GM23338 (cell line): Measurements from ENCODE around the gene HOXD8. TPM values are rescaled to one million over a fixed set of nuclear protein-coding genes. Genes with fewer than 3 reads are reported as not detected.

Experiments used
- ATAC-seq: fragments of 200-7000 bp; cut with Tn5 transposase; 3 replicates; pipeline ENCODE4 v1.9.1; 2020
- DNase-seq: peaks from one replicate; pipeline ENCODE4 v3.0.0-alpha.2; 2015; ENCODE audit warnings: low spot score
- H2AFZ ChIP-seq: fragments of 200-600 bp; sonication (generic); 2 replicates; pipeline ENCODE4 v1.8.0; 2016; ENCODE audit warnings: antibody characterized with exemption, mild to moderate bottlenecking, moderate library complexity
- H3F3A ChIP-seq: fragments of 200-600 bp; sonication (generic); replicated peaks from 2 replicates; pipeline ENCODE4 v1.8.0; 2017; ENCODE audit warnings: antibody characterized with exemption, mixed run types, low read depth
- H3K27ac ChIP-seq: fragments of 200-600 bp; sonication (generic); 2 replicates; pipeline ENCODE4 v1.6.1; 2016; ENCODE audit warnings: low read depth
- H3K27me3 ChIP-seq: fragments of 200-600 bp; sonication (generic); 2 replicates; pipeline ENCODE4 v1.8.0; 2016; ENCODE audit warnings: mild to moderate bottlenecking, mixed run types, moderate library complexity; ENCODE audit not compliant: insufficient read depth
- H3K36me3 ChIP-seq: fragments of 200-600 bp; sonication (generic); 2 replicates; pipeline ENCODE4 v1.8.0; 2016; ENCODE audit warnings: mild to moderate bottlenecking; ENCODE audit not compliant: insufficient read depth
- H3K4me1 ChIP-seq: fragments of 200-600 bp; sonication (generic); 2 replicates; pipeline ENCODE4 v1.8.0; 2016; ENCODE audit warnings: mild to moderate bottlenecking, moderate library complexity; ENCODE audit not compliant: insufficient read depth
- H3K4me2 ChIP-seq: fragments of 200-600 bp; sonication (generic); 2 replicates; pipeline ENCODE4 v1.7.1; 2017; ENCODE audit warnings: mixed run types
- H3K4me3 ChIP-seq: fragments of 200-600 bp; sonication (generic); 2 replicates; pipeline ENCODE4 v1.6.1; 2016; ENCODE audit warnings: mixed run types
- H3K79me2 ChIP-seq: fragments of 200-600 bp; sonication (generic); replicated peaks from 2 replicates; pipeline ENCODE4 v1.8.0; 2017; ENCODE audit warnings: mild to moderate bottlenecking; ENCODE audit not compliant: insufficient read depth
- H3K9me2 ChIP-seq: fragments of 200-600 bp; sonication (generic); 2 replicates; pipeline ENCODE4 v1.8.0; 2017; ENCODE audit not compliant: insufficient read depth
- H4K20me1 ChIP-seq: fragments of 200-600 bp; sonication (generic); replicated peaks from 2 replicates; pipeline ENCODE4 v1.8.0; 2017; ENCODE audit warnings: mild to moderate bottlenecking; ENCODE audit not compliant: insufficient read depth
- H3K27ac Mint-ChIP-seq: 2 replicates; pipeline ENCODE4 v1.8.0; 2020; ENCODE audit warnings: inconsistent platforms, mild to moderate bottlenecking, moderate library complexity, mixed read lengths
- H3K27me3 Mint-ChIP-seq: 3 replicates; pipeline ENCODE4 v1.8.0; 2022; ENCODE audit warnings: low read depth, mild to moderate bottlenecking, moderate library complexity, mixed read lengths, inconsistent platforms; ENCODE audit not compliant: insufficient read depth, poor library complexity
- H3K36me3 Mint-ChIP-seq: 3 replicates; pipeline ENCODE4 v1.8.0; 2021; ENCODE audit warnings: low read depth, mild to moderate bottlenecking, inconsistent platforms, moderate library complexity, mixed read lengths
- H3K4me1 Mint-ChIP-seq: 3 replicates; pipeline ENCODE4 v1.8.0; 2020; ENCODE audit warnings: mild to moderate bottlenecking, inconsistent platforms, mixed read lengths
- H3K4me3 Mint-ChIP-seq: 3 replicates; pipeline ENCODE4 v1.8.0; 2021; ENCODE audit warnings: moderate library complexity, mild to moderate bottlenecking, inconsistent platforms, mixed read lengths
- H3K9me3 Mint-ChIP-seq: 3 replicates; pipeline ENCODE4 v1.8.0; 2020; ENCODE audit warnings: moderate library complexity, mild to moderate bottlenecking, inconsistent platforms, mixed read lengths
- CREB1 ChIP-seq: fragments of 250-450 bp; sonication (Bioruptor Pico); IDR thresholded peaks from 2 replicates; pipeline ENCODE4 v1.5.0; 2020; ENCODE audit warnings: low read depth, mild to moderate bottlenecking, moderate library complexity
- CTCF ChIP-seq, 2 experiments: fragments of 200-600 bp in 1 of 2; sonication (generic) in 1 of 2; conservative IDR thresholded peaks; 2 replicates each; pipeline versions ENCODE4 v1.5.1 to v1.6.1; 2016 to 2017; ENCODE audit warnings: antibody characterized with exemption in 2 of 2, low read depth in 2 of 2, mild to moderate bottlenecking in 2 of 2, moderate library complexity in 1 of 2
- ETS1 ChIP-seq: IDR thresholded peaks from 2 replicates; pipeline ENCODE4 v1.6.1; 2016; ENCODE audit warnings: antibody characterized with exemption
- EZH2 ChIP-seq: fragments of 200-600 bp; sonication (generic); IDR thresholded peaks from one replicate; pipeline ENCODE4 v1.8.0; 2017; ENCODE audit warnings: antibody characterized with exemption, mild to moderate bottlenecking, low read depth; ENCODE audit not compliant: unreplicated experiment
- EZH2phosphoT487 ChIP-seq: fragments of 200-600 bp; sonication (generic); IDR thresholded peaks from one replicate; pipeline ENCODE4 v1.8.1; 2018; ENCODE audit warnings: antibody characterized with exemption; ENCODE audit not compliant: unreplicated experiment
- JUNB ChIP-seq: IDR thresholded peaks from one replicate; pipeline ENCODE4 v1.6.1; 2016; ENCODE audit warnings: antibody characterized with exemption; ENCODE audit not compliant: unreplicated experiment
- NANOG ChIP-seq: IDR thresholded peaks from 2 replicates; pipeline ENCODE4 v1.6.1; 2016; ENCODE audit warnings: antibody characterized with exemption, borderline replicate concordance
- POLR2AphosphoS5 ChIP-seq: IDR thresholded peaks from 2 replicates; pipeline ENCODE4 v1.6.1; 2016; ENCODE audit warnings: antibody characterized with exemption, low read depth
- REST ChIP-seq: IDR thresholded peaks from one replicate; pipeline ENCODE4 v1.6.1; 2018; ENCODE audit warnings: antibody characterized with exemption; ENCODE audit not compliant: unreplicated experiment
- STAT1 ChIP-seq: IDR thresholded peaks from one replicate; pipeline ENCODE4 v1.6.1; 2016; ENCODE audit warnings: antibody characterized with exemption; ENCODE audit not compliant: unreplicated experiment
- ZNF114 ChIP-seq: fragments of 250-450 bp; sonication (Bioruptor Pico); IDR thresholded peaks from 2 replicates; pipeline ENCODE4 v1.5.0; 2020; ENCODE audit warnings: mild to moderate bottlenecking, moderate library complexity
- ZNF331 ChIP-seq: fragments of 250-450 bp; sonication (Bioruptor Pico); IDR thresholded peaks from 2 replicates; pipeline ENCODE4 v1.5.0; 2020; ENCODE audit warnings: low read depth, mild to moderate bottlenecking, moderate library complexity
- ZNF462 ChIP-seq: fragments of 250-450 bp; sonication (Bioruptor Pico); IDR thresholded peaks from 2 replicates; pipeline ENCODE4 v1.5.0; 2020; ENCODE audit warnings: mild to moderate bottlenecking, moderate library complexity
- polyA plus RNA-seq: library from polyadenylated mRNA; unstranded; fragments of >200 nt; fragmentation: Nextera tagmentation; extraction: Ambion mirVana; gene quantifications from 2 replicates; pipeline ENCODE4 v1.2.1, GENCODE V29; 2016
- total RNA-seq: library from RNA; depleted of rRNA; stranded (reverse); fragments of >200 nt; shearing (Covaris generic); gene quantifications from 2 replicates; pipeline ENCODE4 v1.2.3, GENCODE V29; 2014

Gene HOXD8
- total and polyA plus RNA-seq, 2 experiments from 2014 or later: not detected

GRCh38 chr2:176088048-176088936 is 41.2 kb upstream of the HOXD8 start:
- Histone ChIP-seq H3K36me3 (no peaks in the 10 kb centered on the region), H3K4me3 (peak overlapping the region; percentile 50), H3K4me1 (peaks cover 42% of the 10 kb centered on the region), H3K27me3 (peaks cover 99% of the 10 kb centered on the region), H3K9me2 (no peaks in the 10 kb centered on the region), H3F3A (peaks cover 46% of the 10 kb centered on the region), H4K20me1 (peaks cover 45% of the 10 kb centered on the region), H3K27ac (no peak overlapping the region), H3K79me2 (no peaks in the 10 kb centered on the region), H3K4me2 (peak overlapping the region; percentile 81), H2AFZ (no peak overlapping the region; the same call in 1 of the 2 replicates)
- TF ChIP-seq STAT1 (no peak), ZNF331 (no peak), ZNF114 (CRISPR knock-in tag) (no peak), ETS1 (no peak), ZNF462 (CRISPR knock-in tag) (no peak), NANOG (no peak), CREB1 (CRISPR knock-in tag) (no peak), JUNB (no peak), EZH2phosphoT487 (peak; percentile 46), EZH2 (peak; percentile 82), CTCF (conservative IDR thresholded peaks at IDR 0.05; ENCODE audit: low read depth in 2 of 2) (peak; percentile 59 to 66), POLR2AphosphoS5 (no peak), REST (no peak)
- peak; percentile 44 for ATAC-seq
- no peak overlapping the region for H3K27ac Mint-ChIP-seq
- H3K4me1 Mint-ChIP-seq: peaks cover 33% of the 10 kb centered on the region
- DNase-seq: peak; percentile 88
- peaks cover 7% of the 10 kb centered on the region; the same call in 2 of the 3 replicates for H3K9me3 Mint-ChIP-seq
- H3K27me3 Mint-ChIP-seq: peaks cover 95% of the 10 kb centered on the region
- H3K36me3 Mint-ChIP-seq: no peaks in the 10 kb centered on the region
- H3K4me3 Mint-ChIP-seq: peak overlapping the region; percentile 70
